GM23248 (cell line): ENCODE results near the gene STRIP2. TPM values are rescaled to one million over a fixed set of nuclear protein-coding genes. Genes with fewer than 3 reads are reported as not detected.

ENCODE experiments used
- DNase-seq: peaks from one replicate; pipeline ENCODE4 v3.0.0-alpha.2; 2015
- H2AFZ ChIP-seq: fragments of 200-600 bp; sonication (generic); 2 replicates; pipeline ENCODE4 v1.6.1; 2016; ENCODE audit warnings: antibody characterized with exemption
- H3F3A ChIP-seq: fragments of 200-600 bp; sonication (generic); 2 replicates; pipeline ENCODE4 v1.6.1; 2016; ENCODE audit warnings: mild to moderate bottlenecking, antibody characterized with exemption, mixed run types; ENCODE audit not compliant: insufficient read depth
- H3K27ac ChIP-seq: fragments of 200-600 bp; sonication (generic); 2 replicates; pipeline ENCODE4 v1.5.1; 2016; ENCODE audit warnings: mild to moderate bottlenecking
- H3K27me3 ChIP-seq: fragments of 200-600 bp; sonication (generic); replicated peaks from 2 replicates; pipeline ENCODE4 v1.6.1; 2016; ENCODE audit warnings: mild to moderate bottlenecking; ENCODE audit not compliant: insufficient read depth
- H3K36me3 ChIP-seq: fragments of 200-600 bp; sonication (generic); 2 replicates; pipeline ENCODE4 v1.6.1; 2016; ENCODE audit warnings: low read depth, mild to moderate bottlenecking
- H3K4me1 ChIP-seq: fragments of 200-600 bp; sonication (generic); 2 replicates; pipeline ENCODE4 v1.6.1; 2016; ENCODE audit warnings: mild to moderate bottlenecking; ENCODE audit not compliant: insufficient read depth
- H3K4me2 ChIP-seq: fragments of 200-600 bp; sonication (generic); one replicate; pipeline ENCODE4 v1.6.1; 2016; ENCODE audit warnings: mild to moderate bottlenecking; ENCODE audit not compliant: unreplicated experiment
- H3K4me3 ChIP-seq: fragments of 200-600 bp; sonication (generic); 2 replicates; pipeline ENCODE4 v1.5.1; 2016; ENCODE audit warnings: mild to moderate bottlenecking
- H3K79me2 ChIP-seq: fragments of 200-600 bp; sonication (generic); 2 replicates; pipeline ENCODE4 v1.6.1; 2016; ENCODE audit warnings: mild to moderate bottlenecking; ENCODE audit not compliant: insufficient read depth
- H3K9ac ChIP-seq: fragments of 200-600 bp; sonication (generic); 2 replicates; pipeline ENCODE4 v1.6.1; 2016; ENCODE audit warnings: mild to moderate bottlenecking
- H3K9me2 ChIP-seq: fragments of 200-600 bp; sonication (generic); 2 replicates; pipeline ENCODE4 v1.6.1; 2016; ENCODE audit warnings: mixed run types, mild to moderate bottlenecking, moderate library complexity; ENCODE audit not compliant: insufficient read depth
- H3K9me3 ChIP-seq: fragments of 200-600 bp; sonication (generic); one replicate; pipeline ENCODE4 v1.6.1; 2017; ENCODE audit warnings: low read depth
- H4K20me1 ChIP-seq: fragments of 200-600 bp; sonication (generic); 2 replicates; pipeline ENCODE4 v1.6.0; 2016; ENCODE audit not compliant: insufficient read depth
- EZH2 ChIP-seq: fragments of 200-600 bp; sonication (generic); IDR thresholded peaks from 2 replicates; pipeline ENCODE4 v1.6.1; 2018; ENCODE audit warnings: antibody characterized with exemption, mild to moderate bottlenecking; ENCODE audit not compliant: insufficient read depth, poor library complexity, severe bottlenecking
- EZH2phosphoT487 ChIP-seq: fragments of 200-600 bp; sonication (generic); IDR thresholded peaks from 2 replicates; pipeline ENCODE4 v1.6.1; 2018; ENCODE audit warnings: antibody characterized with exemption, moderate library complexity, mild to moderate bottlenecking, low read depth; ENCODE audit not compliant: insufficient read depth
- WGBS, 2 experiments: methylation state at CpG; one replicate each; pipeline ENCODE4 v1.1.6; 2015 to 2017; ENCODE audit warnings: low lambda C conversion rate in 2 of 2, low coverage in 1 of 2; ENCODE audit errors: missing lambda C conversion rate in 2 of 2; 5-methylcytosine and 5-hydroxymethylcytosine counted together
- in situ Hi-C: fragments of 300-500 bp; cut with MboI; formaldehyde crosslinking; loops from 2 replicates; pipeline ENCODE4 v1.15.0; 2020
- polyA plus RNA-seq: library from polyadenylated mRNA; unstranded; fragments of >200 nt; fragmentation: Nextera tagmentation; extraction: Ambion mirVana; gene quantifications from 2 replicates; pipeline ENCODE4 v1.2.1, GENCODE V29; 2016
- total RNA-seq: library from RNA; depleted of rRNA; stranded (reverse); fragments of >200 nt; shearing (Covaris generic); gene quantifications from 2 replicates; pipeline ENCODE4 v1.2.3, GENCODE V29; 2014

Gene STRIP2
- total and polyA plus RNA-seq, 2 experiments from 2014 or later: 1.5 to 2.2 TPM

GRCh38 chr7:129456421-129456820 lies 22.2 kb downstream of the STRIP2 start:
- H2AFZ ChIP-seq: no peak overlapping the region
- no peaks in the 10 kb centered on the region for H3K9me3 ChIP-seq
- TF ChIP-seq EZH2 (no peak), EZH2phosphoT487 (no peak)
- H3K27me3 ChIP-seq: no peaks in the 10 kb centered on the region
- peaks cover 3% of the 10 kb centered on the region; the same call in 1 of the 2 replicates for H3K9me2 ChIP-seq
- no peaks in the 10 kb centered on the region for H3K79me2 ChIP-seq
- no peak for DNase-seq
- H3K36me3 ChIP-seq: no peaks in the 10 kb centered on the region
- no peaks in the 10 kb centered on the region for H3K4me1 ChIP-seq
- H4K20me1 ChIP-seq: no peaks in the 10 kb centered on the region
- no peak overlapping the region for H3K4me3 ChIP-seq
- in situ Hi-C loops: no loop called here
- H3K4me2 ChIP-seq: no peak overlapping the region
- no peak overlapping the region for H3K9ac ChIP-seq
- H3K27ac ChIP-seq: no peak overlapping the region
- 93 to 94% methylated on average over 10 of the region's 10 CpGs for WGBS, 2 experiments
- no peaks in the 10 kb centered on the region for H3F3A ChIP-seq

- in situ Hi-C loops: no loop called here
- no peaks in the 10 kb centered on the region for H3K9me3 ChIP-seq
These were observed 22.9 kb downstream of the STRIP2 start for GRCh38 chr7:129457101-129457500.

GRCh38 chr7:129458171-129458570 lies 23.9 kb downstream of the STRIP2 start:
- no peaks in the 10 kb centered on the region for H3K27me3 ChIP-seq
- in situ Hi-C loops: no loop called here
- no peaks in the 10 kb centered on the region for H3K4me1 ChIP-seq
- no peak overlapping the region for H2AFZ ChIP-seq
- no peaks in the 10 kb centered on the region for H3K79me2 ChIP-seq
- no peaks in the 10 kb centered on the region for H3K9me3 ChIP-seq
- peaks cover 3% of the 10 kb centered on the region; the same call in 1 of the 2 replicates for H3K9me2 ChIP-seq
- DNase-seq: no peak
- H3K4me3 ChIP-seq: no peak overlapping the region
- TF ChIP-seq EZH2phosphoT487: no peak
- TF ChIP-seq EZH2: no peak
- no peak overlapping the region for H3K27ac ChIP-seq
- WGBS, 2 experiments: 93 to 95% methylated on average over 5 of the region's 5 CpGs
- no peaks in the 10 kb centered on the region for H4K20me1 ChIP-seq
- H3K36me3 ChIP-seq: no peaks in the 10 kb centered on the region
- no peaks in the 10 kb centered on the region for H3F3A ChIP-seq
- H3K4me2 ChIP-seq: no peak overlapping the region
- H3K9ac ChIP-seq: no peak overlapping the region

More at GRCh38 chr7:129457101-129457500, 22.9 kb downstream of the STRIP2 start:
- no peak overlapping the region for H3K4me2 ChIP-seq
- WGBS, 2 experiments: 92 to 98% methylated on average over 3 of the region's 3 CpGs
- no peak overlapping the region for H3K4me3 ChIP-seq
- TF ChIP-seq EZH2 (no peak), EZH2phosphoT487 (no peak)
- no peaks in the 10 kb centered on the region for H3K27me3 ChIP-seq
- H3F3A ChIP-seq: no peaks in the 10 kb centered on the region
- H2AFZ ChIP-seq: no peak overlapping the region
- H3K9me2 ChIP-seq: peaks cover 3% of the 10 kb centered on the region; the same call in 1 of the 2 replicates
- H3K9ac ChIP-seq: no peak overlapping the region
- no peaks in the 10 kb centered on the region for H3K79me2 ChIP-seq
- H3K27ac ChIP-seq: no peak overlapping the region
- H3K4me1 ChIP-seq: no peaks in the 10 kb centered on the region
- no peak for DNase-seq
- H3K36me3 ChIP-seq: no peaks in the 10 kb centered on the region
- no peaks in the 10 kb centered on the region for H4K20me1 ChIP-seq

- Histone ChIP-seq H3K27ac (no peak overlapping the region), H4K20me1 (no peaks in the 10 kb centered on the region), H3K79me2 (no peaks in the 10 kb centered on the region), H3K4me3 (no peak overlapping the region), H3K9me3 (no peaks in the 10 kb centered on the region), H3K9me2 (no peaks in the 10 kb centered on the region), H3F3A (no peaks in the 10 kb centered on the region), H3K4me2 (no peak overlapping the region), H3K9ac (no peak overlapping the region), H3K27me3 (no peaks in the 10 kb centered on the region), H3K36me3 (no peaks in the 10 kb centered on the region), H2AFZ (no peak overlapping the region), H3K4me1 (peaks cover 2% of the 10 kb centered on the region; the same call in 1 of the 2 replicates)
- no peak for TF ChIP-seq EZH2phosphoT487
- TF ChIP-seq EZH2: no peak
- in situ Hi-C loops: loop anchor here (10.0 kb wide), 1 partner anchor 97 kb away; no protein-coding TSS in a partner anchor
- WGBS, 2 experiments: 95% methylated on average over 2 of the region's 2 CpGs
- no peak for DNase-seq
These were observed 27.6 kb downstream of the STRIP2 start for GRCh38 chr7:129461809-129462208.
